HG03575 (cell line): ENCODE measurements around the gene BCL2L12.

ENCODE experiments used
- ATAC-seq: cut with Tn5 transposase; IDR thresholded peaks from one replicate; pipeline ENCODE4 v1.9.1; 2021; ENCODE audit not compliant: unreplicated experiment, insufficient number of reproducible peaks, low FRiP score; ENCODE audit errors: extremely low read depth

Gene BCL2L12

DNA sequence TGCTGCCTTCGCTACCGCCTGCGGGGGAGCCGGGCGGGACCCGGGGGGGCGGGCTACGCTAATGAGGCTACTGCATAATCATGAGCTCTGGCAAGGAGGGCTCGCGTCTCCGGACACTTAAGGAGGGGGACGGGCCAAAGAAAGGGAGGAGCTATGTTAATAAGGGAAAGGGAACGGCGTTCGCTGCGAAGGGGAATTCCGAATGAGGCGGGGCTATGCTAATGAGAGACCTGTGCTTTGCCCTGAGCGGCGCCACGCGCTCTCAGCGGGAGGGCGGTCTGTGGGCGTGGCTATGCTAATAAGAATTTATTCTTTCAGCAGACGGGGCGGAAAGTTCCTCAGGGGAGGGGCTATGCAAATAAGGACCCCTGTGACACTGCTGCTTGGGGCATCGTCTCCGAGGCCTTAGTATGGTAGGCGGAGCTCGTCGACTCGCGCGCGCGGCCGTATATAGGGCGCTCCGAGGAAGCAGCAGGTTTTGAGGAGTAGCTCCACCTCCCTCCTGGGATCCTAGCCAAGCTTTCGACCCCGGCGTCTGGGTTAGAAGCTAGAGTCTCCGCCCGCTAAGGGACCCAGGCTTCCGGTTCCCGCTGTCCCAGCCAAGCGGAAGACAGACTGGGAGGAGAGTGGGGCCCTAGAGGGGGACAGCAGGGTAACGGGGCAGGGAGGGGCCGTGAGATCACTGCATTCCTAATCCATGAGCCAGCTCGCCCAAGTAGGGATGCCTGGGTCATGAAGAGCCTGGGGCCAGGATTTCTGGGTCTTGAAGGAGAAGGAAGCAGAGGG lies 25.4 kb upstream of the BCL2L12 start, which contains the start of gene RRAS:
Gene RRAS, minus strand, starts transcription at position 31 of the 786 bp plus-strand sequence. CDS start 45 bp downstream, outside the sequence.
- ATAC-seq: peak; percentile 41

DNA sequence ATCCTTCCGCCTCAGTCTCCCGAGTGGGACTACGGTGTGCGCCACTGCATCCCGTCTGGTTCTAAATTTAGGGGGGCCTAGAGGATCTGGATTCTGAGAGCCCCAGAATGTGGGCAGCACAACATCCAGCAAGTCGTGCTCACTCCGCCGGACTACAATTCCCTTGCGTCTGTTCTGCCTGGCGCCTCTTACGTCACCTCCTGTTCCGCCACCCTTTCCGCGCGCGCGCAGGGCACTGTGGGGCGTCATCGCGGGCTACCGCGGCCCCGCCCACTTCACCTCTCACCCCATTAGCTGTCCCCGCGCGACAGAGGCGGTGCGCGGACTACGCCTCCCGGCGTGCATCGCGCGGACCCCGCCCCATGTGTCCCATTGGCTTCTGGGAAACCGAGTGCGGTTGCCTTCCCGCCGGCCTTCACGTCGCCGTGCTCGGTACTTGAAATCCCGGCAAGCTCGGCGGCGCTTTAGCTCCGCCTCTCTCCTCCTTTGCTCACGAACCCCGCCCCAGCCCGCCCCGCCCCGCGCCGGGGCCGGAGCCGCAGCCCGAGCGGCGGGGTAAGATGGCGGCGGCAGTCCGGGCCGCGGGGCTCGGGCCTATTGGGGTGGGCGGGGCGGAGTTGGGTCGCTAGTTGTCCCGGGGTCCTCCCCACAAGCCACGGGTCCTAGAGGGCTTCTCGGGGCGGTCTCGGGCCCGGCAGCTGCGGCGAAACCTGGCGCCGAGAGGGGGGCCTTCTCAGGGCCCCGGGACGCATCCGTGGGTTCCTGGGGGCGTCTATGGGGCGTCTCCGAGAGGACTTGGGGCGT lies 23.8 kb upstream of the BCL2L12 start, which contains the start of gene SCAF1:
Gene SCAF1, plus strand, starts transcription at position 522 of the 804 bp plus-strand sequence. CDS start 2,818 bp downstream, outside the sequence.
- no peak for ATAC-seq

DNA sequence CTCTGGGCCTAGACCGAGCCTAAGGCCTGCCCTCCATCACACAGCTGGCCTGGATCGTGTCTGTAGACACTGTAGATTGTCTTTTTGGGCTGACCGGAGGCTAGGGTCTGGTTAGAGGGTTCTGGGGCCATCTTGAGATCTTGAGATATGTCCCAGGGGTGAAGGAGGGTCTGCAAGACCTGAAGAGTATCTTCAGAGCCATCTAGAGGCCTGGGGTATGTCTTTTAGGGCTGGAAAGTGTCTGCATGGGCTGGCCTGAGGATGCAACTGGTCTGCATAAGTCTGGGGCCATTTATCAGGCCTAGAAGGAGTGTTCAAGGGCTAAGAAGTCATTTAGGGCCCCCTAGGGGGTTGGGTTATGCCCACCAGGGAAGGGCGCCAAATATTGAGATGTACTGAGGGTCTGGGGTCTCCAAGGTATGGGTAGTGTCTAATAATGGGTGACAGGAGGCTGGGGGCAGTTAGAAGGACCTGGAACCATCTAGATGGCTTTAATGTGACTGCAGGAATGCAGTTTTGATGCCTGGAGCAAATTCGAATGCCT lies 23.2 kb upstream of the BCL2L12 start:
- no peak for ATAC-seq

DNA sequence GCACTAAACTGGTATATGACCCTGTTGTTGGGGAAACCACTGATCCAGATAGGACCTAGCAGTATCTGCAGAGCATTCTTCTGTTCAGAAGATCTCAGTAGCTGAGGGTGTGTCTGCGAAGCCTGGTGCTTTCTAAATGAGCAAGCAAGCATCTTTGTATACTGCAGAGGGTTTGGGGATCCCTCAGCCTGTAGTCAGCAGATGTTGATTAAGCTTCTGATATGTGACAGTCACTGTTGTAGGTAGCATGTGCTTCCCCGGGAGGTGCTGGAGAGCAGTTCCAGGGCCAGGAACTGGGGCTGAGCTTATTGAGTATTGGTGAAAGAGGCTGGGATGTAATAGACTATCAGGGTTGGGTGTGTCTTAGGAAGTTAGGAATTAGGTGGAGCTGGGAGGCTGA lies 22.3 kb upstream of the BCL2L12 start:
- no peak for ATAC-seq

DNA sequence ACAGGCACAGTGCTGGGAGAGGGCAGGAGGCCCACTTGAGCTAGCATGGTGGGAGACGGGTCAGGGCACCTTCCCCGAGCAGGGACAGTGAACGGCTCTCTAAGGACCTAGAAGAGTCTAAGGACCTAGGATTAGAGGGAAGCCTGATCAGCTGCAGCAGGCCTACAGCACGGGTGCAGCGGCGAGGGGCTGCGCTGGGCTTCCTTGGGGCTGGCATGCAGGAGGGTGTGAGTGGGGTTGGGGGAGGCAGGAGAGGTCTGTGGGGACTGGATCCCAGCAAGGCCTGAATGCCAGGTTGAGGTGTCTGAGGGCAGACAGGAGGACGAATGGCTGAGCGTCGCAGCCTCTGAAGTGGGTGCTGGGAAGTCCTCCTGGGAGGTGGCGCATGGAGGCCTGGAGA lies 20.1 kb upstream of the BCL2L12 start:
- ATAC-seq: no peak

DNA sequence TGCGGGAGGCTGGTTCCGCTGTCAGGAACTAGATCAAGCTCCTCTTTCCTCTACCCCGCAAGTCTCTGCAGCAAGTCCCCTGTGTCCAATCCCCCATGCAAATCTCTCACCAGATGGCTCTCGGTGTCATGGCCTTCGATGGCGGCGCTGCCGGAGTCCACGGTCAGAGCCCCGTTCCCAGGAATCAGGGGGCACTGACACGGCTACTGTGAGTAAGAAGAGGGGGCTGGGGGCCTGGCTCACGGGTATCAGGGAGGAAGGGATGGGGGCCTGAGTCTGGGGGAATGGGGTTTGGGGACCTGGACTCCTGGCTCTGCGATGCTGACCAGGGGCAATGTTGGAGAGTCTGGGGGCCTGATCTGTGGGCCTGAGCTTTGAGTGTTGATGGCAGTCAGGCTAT lies 19.7 kb upstream of the BCL2L12 start:
- ATAC-seq: no peak

DNA sequence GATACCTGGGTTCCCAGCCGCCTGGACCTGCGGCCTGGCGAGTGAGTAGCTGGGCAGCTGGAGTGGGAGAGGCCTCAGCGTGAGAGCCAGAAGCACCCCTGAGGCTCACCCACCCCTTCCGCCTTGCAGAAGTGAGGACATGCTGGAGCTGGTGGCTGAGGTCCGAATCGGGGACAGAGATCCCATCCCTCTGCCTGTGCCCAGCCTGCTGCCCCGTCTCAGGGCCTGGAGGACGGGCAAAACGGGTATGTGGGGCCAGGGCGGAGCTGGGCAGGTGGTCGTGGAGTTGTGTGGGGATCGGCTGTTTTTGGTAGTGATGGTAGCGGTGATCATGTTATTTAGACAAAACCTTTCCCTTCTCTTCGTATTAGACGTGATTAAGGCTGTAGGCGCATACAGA lies 19.1 kb upstream of the BCL2L12 start:
- ATAC-seq: no peak

DNA sequence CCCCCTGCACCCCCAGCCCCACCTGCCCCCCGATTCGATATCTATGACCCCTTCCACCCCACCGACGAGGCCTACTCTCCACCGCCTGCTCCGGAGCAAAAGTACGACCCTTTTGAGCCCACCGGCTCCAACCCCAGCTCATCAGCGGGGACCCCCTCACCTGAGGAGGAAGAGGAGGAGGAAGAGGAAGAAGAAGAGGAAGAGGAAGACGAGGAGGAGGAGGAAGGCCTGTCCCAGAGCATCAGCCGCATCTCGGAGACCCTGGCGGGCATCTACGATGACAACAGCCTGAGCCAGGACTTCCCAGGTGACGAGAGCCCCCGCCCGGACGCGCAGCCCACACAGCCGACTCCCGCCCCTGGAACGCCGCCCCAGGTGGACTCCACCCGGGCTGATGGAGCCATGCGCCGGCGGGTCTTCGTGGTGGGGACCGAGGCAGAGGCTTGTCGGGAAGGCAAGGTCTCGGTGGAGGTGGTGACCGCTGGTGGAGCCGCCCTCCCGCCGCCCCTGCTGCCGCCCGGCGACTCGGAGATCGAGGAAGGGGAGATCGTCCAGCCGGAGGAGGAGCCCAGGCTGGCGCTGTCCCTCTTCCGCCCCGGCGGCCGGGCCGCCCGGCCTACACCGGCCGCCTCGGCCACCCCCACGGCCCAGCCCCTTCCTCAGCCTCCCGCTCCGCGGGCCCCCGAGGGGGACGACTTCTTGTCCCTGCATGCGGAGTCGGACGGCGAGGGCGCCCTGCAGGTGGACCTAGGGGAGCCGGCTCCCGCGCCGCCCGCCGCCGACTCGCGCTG lies 14.5 kb upstream of the BCL2L12 start:
- no peak for ATAC-seq

DNA sequence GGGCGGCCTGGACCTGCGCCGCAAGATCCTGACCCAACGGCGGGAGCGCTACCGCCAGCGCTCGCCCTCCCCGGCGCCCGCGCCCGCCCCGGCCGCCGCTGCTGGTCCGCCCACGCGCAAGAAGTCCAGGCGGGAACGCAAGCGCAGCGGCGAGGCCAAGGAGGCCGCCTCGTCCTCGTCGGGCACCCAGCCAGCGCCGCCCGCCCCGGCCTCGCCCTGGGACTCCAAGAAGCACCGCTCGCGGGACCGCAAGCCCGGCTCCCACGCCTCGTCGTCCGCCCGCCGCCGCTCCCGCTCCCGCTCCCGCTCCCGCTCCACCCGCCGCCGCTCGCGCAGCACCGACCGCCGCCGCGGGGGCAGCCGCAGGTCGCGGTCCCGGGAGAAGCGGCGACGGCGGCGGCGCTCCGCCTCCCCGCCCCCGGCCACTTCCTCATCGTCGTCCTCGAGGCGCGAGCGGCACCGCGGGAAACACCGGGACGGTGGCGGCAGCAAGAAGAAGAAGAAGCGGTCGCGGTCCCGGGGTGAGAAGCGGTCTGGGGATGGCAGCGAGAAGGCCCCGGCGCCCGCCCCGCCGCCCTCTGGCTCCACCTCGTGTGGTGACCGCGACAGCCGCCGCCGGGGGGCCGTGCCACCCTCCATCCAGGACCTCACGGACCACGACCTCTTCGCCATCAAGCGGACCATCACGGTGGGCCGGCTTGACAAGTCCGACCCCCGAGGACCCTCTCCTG lies 13.7 kb upstream of the BCL2L12 start:
- no peak for ATAC-seq

DNA sequence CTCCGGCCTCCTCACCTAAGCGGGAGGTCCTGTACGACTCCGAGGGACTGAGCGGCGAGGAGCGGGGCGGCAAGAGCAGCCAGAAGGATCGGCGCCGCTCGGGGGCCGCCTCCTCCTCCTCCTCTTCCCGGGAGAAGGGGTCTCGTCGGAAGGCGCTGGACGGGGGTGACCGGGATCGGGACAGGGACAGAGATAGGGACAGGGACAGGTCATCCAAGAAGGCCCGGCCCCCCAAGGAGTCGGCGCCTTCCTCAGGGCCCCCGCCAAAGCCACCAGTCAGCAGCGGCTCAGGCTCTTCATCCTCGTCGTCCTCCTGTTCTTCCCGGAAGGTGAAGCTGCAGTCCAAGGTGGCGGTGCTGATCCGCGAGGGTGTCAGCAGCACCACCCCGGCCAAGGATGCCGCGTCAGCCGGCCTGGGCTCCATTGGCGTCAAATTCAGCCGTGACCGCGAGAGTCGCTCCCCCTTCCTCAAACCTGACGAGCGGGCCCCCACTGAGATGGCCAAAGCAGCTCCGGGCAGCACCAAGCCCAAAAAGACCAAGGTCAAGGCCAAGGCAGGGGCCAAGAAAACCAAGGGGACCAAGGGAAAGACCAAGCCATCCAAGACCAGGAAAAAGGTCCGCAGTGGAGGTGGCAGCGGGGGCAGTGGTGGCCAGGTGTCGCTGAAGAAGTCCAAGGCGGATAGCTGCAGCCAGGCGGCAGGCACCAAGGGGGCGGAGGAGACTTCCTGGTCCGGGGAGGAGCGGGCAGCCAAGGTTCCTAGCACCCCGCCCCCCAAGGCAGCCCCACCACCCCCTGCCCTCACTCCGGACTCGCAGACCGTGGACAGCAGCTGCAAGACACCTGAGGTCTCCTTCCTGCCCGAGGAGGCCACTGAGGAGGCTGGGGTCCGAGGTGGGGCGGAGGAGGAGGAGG lies 12.9 kb upstream of the BCL2L12 start:
- no peak for ATAC-seq

DNA sequence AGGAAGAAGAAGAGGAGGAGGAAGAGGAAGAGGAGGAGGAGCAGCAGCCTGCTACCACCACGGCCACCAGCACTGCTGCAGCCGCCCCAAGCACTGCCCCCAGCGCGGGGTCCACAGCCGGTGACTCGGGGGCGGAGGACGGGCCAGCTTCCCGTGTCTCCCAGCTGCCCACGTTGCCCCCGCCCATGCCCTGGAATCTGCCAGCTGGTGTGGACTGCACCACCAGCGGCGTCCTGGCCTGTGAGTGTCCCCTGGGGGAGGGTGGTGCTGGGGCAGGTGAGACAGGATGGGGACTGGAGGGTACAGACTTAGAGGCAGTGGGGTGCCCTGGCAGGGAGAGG lies 12.3 kb upstream of the BCL2L12 start:
- ATAC-seq: no peak

DNA sequence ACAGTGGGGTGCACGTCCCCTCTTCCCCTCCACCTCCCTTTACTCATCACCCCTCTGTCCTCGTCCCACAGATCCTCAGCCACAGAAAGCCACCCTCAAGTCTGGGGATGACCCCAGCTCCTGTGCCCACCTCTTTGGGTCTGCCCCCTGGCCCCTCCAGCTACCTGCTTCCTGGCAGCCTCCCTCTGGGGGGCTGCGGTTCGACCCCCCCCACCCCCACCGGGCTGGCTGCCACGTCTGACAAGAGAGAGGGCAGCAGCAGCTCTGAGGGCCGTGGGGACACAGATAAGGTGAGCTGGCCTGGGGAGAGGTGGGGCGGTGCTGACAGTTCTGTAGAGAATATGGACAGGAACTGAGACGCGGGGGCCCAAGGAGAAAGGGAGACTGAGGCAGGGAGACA lies 11.2 kb upstream of the BCL2L12 start:
- no peak for ATAC-seq

DNA sequence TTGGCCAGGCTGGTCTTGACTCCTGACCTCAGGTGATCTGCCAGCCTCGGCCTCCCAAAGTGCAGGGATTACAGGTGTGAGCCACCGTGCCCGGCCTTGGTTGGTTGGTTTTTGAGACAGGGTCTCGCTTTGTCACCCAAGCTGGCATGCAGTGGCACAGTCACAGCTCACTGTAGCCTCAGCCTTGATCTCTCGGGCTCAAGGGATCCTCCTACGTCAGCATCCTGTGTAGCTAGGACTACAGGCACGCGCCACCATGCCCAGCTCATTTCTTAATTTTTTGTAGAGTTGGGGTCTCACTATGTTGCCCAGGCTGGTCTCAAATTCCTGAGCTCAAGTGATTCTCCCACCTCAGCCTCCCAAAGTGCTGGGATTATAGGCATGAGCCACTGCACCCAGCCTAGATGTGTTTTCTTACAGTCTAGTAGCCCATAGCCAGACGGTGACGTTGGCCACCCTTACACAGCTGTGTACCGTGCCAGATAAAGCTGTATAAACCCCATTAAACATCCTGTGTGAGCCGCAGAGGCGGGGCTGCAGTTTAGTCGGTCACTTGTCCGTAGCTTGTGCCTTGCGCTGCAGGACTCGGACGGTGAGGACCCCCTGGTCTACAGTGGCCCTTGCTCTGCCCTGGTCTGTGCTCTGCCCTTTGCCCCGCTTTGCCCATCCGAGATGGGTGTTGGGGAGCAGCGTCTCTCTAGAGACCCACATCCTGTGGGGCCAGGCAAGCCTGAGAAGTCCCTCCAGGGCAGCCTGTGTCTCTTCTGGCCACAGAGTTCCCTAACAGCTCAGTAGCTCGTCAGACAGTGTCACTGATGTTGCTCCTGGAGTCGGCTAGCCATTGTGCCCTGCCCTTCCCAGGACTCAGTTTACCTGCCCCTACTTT lies 9.9 kb upstream of the BCL2L12 start:
- no peak for ATAC-seq

DNA sequence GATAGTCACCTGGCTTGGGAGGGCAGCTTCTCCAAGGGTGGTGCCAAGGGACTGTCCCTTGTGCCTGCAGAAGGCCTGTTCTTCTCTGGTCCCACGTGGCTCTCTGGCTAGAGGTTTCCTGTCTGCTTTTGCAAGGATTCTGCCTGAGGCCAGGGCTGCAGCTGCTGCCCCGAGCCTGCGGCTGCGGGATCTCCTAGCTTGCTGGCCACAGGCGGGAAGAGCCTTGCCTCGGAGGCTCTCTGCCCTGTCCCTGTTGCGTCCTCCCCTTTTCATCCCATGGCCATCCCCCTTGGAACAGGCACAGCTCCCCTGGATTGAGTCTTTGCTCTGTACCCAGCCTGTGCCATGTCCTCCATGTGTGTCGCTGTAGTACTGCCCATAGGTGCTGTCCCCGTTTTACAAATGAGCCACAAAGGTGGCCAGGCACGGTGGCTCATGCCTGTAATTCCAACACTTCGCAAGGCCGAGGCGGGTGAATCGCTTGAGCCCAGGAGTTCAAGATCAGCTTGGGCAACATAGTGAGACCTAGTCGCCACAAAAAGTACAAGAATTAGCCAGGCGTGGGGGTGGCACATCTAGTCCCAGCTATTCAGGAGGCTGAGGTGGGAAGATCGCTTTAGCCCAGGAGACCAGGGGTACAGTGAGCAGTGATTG lies 9.2 kb upstream of the BCL2L12 start:
- no peak for ATAC-seq

DNA sequence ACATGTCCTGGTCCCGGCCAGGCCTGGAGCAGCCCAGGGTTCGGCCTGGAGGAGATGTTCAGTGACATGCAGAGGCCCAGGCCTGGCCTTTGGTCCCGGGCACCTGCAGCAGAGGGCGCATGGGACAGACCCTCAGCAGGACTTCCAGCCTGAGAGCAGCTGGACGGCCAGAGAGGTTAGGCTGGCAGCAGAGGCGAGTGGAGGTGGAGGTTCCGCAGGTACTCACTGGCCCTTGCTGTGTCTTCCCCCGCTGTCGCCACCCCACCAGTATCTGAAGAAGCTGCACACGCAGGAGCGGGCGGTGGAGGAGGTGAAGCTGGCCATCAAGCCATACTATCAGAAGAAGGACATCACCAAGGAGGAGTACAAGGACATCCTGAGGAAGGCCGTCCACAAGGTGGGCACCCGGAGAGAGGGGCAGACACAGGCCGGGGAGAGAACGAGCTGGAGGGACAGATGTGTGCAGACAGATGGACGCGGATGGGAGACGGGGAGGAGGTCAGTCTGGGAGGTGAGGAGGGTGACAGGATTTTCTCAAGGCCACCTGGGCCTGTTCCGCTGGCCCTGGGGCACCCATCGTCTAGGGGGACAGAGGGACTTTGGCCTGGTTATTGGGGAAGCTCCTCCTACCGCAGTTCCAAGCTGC lies 8.1 kb upstream of the BCL2L12 start:
- ATAC-seq: no peak

DNA sequence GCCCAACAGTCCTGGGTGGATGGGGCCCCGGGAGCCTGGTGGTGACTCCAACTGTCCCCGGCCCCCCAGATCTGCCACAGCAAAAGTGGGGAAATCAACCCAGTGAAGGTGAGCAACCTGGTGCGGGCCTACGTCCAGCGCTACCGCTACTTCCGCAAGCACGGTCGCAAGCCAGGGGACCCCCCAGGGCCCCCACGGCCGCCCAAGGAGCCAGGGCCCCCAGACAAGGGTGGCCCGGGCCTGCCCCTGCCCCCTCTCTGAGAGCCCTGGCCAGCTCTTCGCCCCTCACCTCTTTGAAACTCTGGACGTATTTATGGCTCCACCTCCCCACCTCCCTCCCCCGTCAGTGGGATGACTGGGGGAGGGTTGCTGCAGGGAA lies 7.6 kb upstream of the BCL2L12 start:
- no peak for ATAC-seq
